ENCODE measurements around the gene LTK. TPM values are rescaled to one million over a fixed set of nuclear protein-coding genes. Genes with fewer than 3 reads are reported as not detected.

LTK gene
- total RNA-seq, 1 donor from 2014 or later = 7.9 TPM

DNA sequence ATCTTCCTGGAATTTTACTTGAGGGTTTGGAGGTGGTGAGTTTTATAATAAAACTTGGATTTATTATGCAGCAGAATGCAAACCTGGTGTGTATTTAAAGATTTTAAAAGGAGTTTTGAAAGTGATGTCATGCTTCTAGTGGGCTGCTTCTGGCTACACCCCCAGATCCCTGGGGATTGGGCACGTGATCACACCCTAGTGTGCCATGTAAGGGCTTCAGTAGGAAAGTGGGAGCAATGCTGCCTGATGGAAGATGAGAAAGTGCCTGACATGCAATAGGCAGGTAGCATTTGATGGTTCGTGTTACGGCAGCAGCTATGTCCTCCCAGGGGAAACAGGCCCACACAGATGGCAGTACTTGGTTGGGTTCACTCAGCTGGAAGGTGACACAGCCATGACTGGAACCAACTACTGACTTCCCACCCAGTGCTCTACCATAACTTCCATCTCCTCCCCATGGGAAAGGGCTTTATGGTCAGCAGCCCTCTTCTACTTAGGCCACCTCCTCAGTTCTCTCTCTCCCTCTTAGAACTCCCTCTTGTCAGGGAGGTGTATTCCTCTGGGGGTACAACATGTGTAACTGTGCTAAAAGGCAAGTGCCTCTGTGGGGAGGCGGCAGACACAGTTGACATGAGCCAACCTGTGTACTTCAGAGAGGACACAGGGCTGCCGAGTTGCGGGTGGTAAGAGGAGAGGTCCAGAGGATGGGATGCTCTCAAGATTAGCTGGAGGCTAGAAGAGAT is 14.3 kb downstream of the LTK start:
- peaks cover 43% of the 10 kb centered on the region for H3K27me3 ChIP-seq (ENCODE audit: control insufficient read depth, insufficient read depth, low read length)
- H3K4me3 ChIP-seq (ENCODE audit: low read depth, low read length) = no peak overlapping the region
- no peaks in the 10 kb centered on the region for H3K36me3 ChIP-seq (ENCODE audit: control insufficient read depth, insufficient read depth, low read length)
- DNase-seq (ENCODE audit: low read depth) = no peak
- TF ChIP-seq CTCF (IDR thresholded peaks at IDR 0.05; ENCODE audit: insufficient read depth, low read length, poor library complexity, severe bottlenecking) = no peak

GRCh38 chr15:41498657-41499056 is 15.0 kb downstream of the LTK start:
- no peak for TF ChIP-seq CTCF (IDR thresholded peaks at IDR 0.05; ENCODE audit: insufficient read depth, low read length, poor library complexity, severe bottlenecking)
- no peak overlapping the region for H3K4me3 ChIP-seq (ENCODE audit: low read depth, low read length)
- no peak for DNase-seq (ENCODE audit: low read depth)
- H3K36me3 ChIP-seq (ENCODE audit: control insufficient read depth, insufficient read depth, low read length) = no peaks in the 10 kb centered on the region
- H3K27me3 ChIP-seq (ENCODE audit: control insufficient read depth, insufficient read depth, low read length) = peaks cover 47% of the 10 kb centered on the region

- Histone ChIP-seq H3K36me3 (ENCODE audit: control insufficient read depth, insufficient read depth, low read length) (no peaks in the 10 kb centered on the region), H3K4me3 (ENCODE audit: low read depth, low read length) (no peak overlapping the region), H3K27me3 (ENCODE audit: control insufficient read depth, insufficient read depth, low read length) (peaks cover 32% of the 10 kb centered on the region)
- DNase-seq (ENCODE audit: low read depth) = no peak
- TF ChIP-seq CTCF (IDR thresholded peaks at IDR 0.05; ENCODE audit: insufficient read depth, low read length, poor library complexity, severe bottlenecking) = no peak
These were observed 17.7 kb downstream of the LTK start for GRCh38 chr15:41495736-41496599.

DNA sequence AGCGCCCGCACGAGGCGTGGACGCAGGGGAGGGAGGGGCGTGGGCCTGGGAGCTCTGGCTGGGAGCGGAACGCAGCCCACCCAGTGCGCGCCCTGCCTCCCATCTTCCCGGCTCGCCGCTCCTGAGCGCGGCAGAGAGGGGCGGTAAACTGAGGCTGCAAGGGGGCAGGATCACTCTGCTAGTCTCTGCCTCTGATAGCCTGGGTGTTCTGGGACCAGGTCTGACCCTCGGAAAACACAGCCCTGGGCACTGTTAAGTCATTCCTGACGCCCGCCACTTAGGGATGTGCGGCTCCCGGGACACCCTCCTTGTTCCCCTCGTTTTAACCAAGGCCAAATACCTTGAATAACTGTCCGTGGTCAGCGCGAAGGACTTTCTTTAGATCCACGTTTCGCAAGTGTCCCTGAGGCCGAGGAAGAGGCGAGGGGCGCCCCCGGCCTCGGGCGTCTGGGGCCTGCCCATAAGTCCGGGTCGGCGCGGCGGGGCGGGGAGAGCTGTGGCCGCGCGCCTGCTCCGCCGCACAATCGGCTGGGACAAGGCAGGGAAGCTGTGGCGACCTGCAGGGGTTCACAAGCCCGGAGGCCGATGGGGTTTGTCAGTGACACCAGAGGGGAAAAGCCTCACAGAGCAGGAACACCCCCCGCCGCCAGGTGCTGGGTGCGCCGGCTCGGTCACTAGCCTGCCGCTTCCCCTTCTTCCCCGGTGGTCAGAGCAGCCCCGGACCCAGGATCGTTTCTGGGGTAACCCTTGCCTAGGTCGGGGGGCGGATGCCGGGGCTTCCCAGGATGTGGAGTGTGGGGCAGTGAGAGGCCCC is 18.5 kb downstream of the LTK start:
- Histone ChIP-seq H3K27me3 (ENCODE audit: control insufficient read depth, insufficient read depth, low read length) (peaks cover 32% of the 10 kb centered on the region), H3K36me3 (ENCODE audit: control insufficient read depth, insufficient read depth, low read length) (no peaks in the 10 kb centered on the region), H3K4me3 (ENCODE audit: low read depth, low read length) (peak overlapping the region; percentile 38)
- no peak for DNase-seq (ENCODE audit: low read depth)
- no peak for TF ChIP-seq CTCF (IDR thresholded peaks at IDR 0.05; ENCODE audit: insufficient read depth, low read length, poor library complexity, severe bottlenecking)

DNA sequence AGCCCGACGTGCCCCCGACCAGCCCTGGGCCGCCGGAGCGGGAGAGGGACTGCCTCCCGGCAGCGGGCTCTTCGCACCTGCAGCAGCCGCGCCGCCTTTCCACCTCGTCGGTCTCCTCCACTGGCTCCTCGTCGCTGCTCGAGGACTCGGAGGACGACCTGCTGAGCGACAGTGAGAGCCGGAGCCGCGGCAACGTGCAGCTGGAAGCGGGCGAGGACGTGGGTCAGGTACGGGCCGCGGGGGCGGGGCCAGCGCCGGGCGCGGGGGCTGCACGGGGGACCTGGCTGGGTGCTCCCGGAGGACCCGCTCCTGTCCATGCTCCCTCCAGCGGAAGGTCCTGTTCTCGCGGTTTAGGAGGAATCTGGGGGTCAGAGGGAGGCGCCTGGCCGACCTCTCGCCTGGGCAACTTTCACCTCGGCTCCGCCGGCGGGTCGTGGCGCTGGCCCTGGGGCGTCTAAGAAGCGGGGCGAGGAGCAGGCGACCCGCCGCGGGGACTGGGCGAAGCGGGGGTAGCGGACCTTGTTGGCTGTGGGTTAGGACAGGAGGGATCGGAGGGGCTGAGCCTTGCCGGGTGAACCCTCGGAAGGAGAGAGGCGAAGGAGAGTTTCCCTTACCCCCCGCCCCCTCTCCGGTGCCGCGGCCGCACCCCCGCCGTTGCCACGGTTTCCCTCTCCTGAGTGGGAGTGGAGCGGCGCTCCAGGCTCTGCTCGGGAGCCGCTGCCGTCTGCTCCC is 19.3 kb downstream of the LTK start:
- no peak for DNase-seq (ENCODE audit: low read depth)
- Histone ChIP-seq H3K4me3 (ENCODE audit: low read depth, low read length) (peak overlapping the region; percentile 38), H3K36me3 (ENCODE audit: control insufficient read depth, insufficient read depth, low read length) (no peaks in the 10 kb centered on the region), H3K27me3 (ENCODE audit: control insufficient read depth, insufficient read depth, low read length) (peaks cover 32% of the 10 kb centered on the region)
- TF ChIP-seq CTCF (IDR thresholded peaks at IDR 0.05; ENCODE audit: insufficient read depth, low read length, poor library complexity, severe bottlenecking) = no peak
